Fibroblast of villous mesenchyme (primary cell): ENCODE measurements around the gene GPR142. TPM values are rescaled to one million over a fixed set of nuclear protein-coding genes. Genes with fewer than 3 reads are reported as not detected.
A peak's percentile ranks its signal among the peaks of the same experiment; 100 is the strongest.

Experiments
- DNase-seq: peaks from one replicate; pipeline ENCODE4 v3.0.0-alpha.2; 2010; ENCODE audit warnings: low read depth
- H3K4me3 ChIP-seq: 2 replicates; pipeline ENCODE4 v1.5.1; 2011; ENCODE audit warnings: low read depth, mild to moderate bottlenecking, low read length
- CTCF ChIP-seq: IDR thresholded peaks from 2 replicates; pipeline ENCODE4 v1.5.1; 2012; ENCODE audit warnings: low read depth, mild to moderate bottlenecking, low read length; ENCODE audit not compliant: insufficient read depth
- total RNA-seq: library from RNA; depleted of rRNA; stranded (reverse); fragments of >200 nt; gene quantifications from 2 replicates; pipeline ENCODE4 v1.2.3, GENCODE V29; 2012

GPR142 gene
- total RNA-seq, 1 donor, result not detected

GRCh38 chr17:74373838-74374606 is 6.7 kb downstream of the GPR142 start:
- H3K4me3 ChIP-seq, result no peak overlapping the region
- no peak for TF ChIP-seq CTCF
- no peak for DNase-seq

GRCh38 chr17:74374858-74375257 is 7.6 kb downstream of the GPR142 start:
- DNase-seq, result no peak

GRCh38 chr17:74379495-74380085 is 12.3 kb downstream of the GPR142 start:
- peak; percentile 77 for DNase-seq
- H3K4me3 ChIP-seq, result no peak overlapping the region
- peak; percentile 81 for TF ChIP-seq CTCF

More at GRCh38 chr17:74374858-74375257, 7.6 kb downstream of the GPR142 start:
- no peak overlapping the region for H3K4me3 ChIP-seq
- TF ChIP-seq CTCF, result no peak

- no peak for DNase-seq
- no peak overlapping the region for H3K4me3 ChIP-seq
- TF ChIP-seq CTCF, result no peak
Observed at GRCh38 chr17:74380086-74380958, 13.0 kb downstream of the GPR142 start.

GRCh38 chr17:74380959-74381808 is 13.9 kb downstream of the GPR142 start:
- H3K4me3 ChIP-seq, result no peak overlapping the region
- TF ChIP-seq CTCF, result no peak
- DNase-seq, result no peak

GRCh38 chr17:74383141-74383540 is 15.8 kb downstream of the GPR142 start:
- H3K4me3 ChIP-seq, result no peak overlapping the region
- TF ChIP-seq CTCF, result no peak
- DNase-seq, result no peak
